ENCODE measurements around the gene CATSPER1. TPM values are rescaled to one million over a fixed set of nuclear protein-coding genes. Genes with fewer than 3 reads are reported as not detected.

Gene CATSPER1
- total RNA-seq, 4 donors from 2014 or later: 0.87 TPM; not detected in 3

- Histone ChIP-seq H3K4me3 (no peak overlapping the region), H3K36me3 (peaks cover 3 to 58% (median 13%) of the 10 kb centered on the region in 3 donors), H3K9me3 (no peaks in the 10 kb centered on the region), H3K27ac (peak overlapping the region; percentile 86 to 97 (median 94)), H3K27me3 (no peaks in the 10 kb centered on the region), H3K4me1 (peaks cover 0 to 43% (median 19%) of the 10 kb centered on the region in 4 donors)
- 56 to 63% methylated on average over 17 of the region's 17 CpGs for WGBS, 2 donors
- no peak for TF ChIP-seq POLR2A (IDR thresholded peaks at IDR 0.05)
- TF ChIP-seq CTCF (IDR thresholded peaks at IDR 0.05): peak; percentile 82 to 94 (median 87)
- peak in 1 of 2 donors; percentile 78 for DNase-seq (ENCODE audit: low spot score in 2 of 2)
Observed at GRCh38 chr11:66068154-66068821, 42.0 kb upstream of the CATSPER1 start.

GRCh38 chr11:66067640-66068039, 41.4 kb upstream of the CATSPER1 start:
- Histone ChIP-seq H3K9me3 (no peaks in the 10 kb centered on the region), H3K4me1 (peaks cover 0 to 39% (median 19%) of the 10 kb centered on the region in 4 donors), H3K4me3 (no peak overlapping the region), H3K27ac (peak overlapping the region in 1 of 4 donors; percentile 96), H3K36me3 (peaks cover 3 to 65% (median 19%) of the 10 kb centered on the region in 3 donors), H3K27me3 (no peaks in the 10 kb centered on the region)
- DNase-seq (ENCODE audit: low spot score in 2 of 2): no peak
- 95 to 98% methylated on average over 4 of the region's 4 CpGs for WGBS, 2 donors
- TF ChIP-seq POLR2A (IDR thresholded peaks at IDR 0.05) (no peak), EP300 (IDR thresholded peaks at IDR 0.05) (no peak), CTCF (IDR thresholded peaks at IDR 0.05) (no peak)

- DNase-seq (ENCODE audit: low spot score in 2 of 2): no peak
- 75 to 92% methylated on average over 3 of the region's 3 CpGs for WGBS, 2 donors
- H3K27ac ChIP-seq: peak overlapping the region in 1 of 4 donors; percentile 9
Observed at GRCh38 chr11:66066751-66067150, 40.5 kb upstream of the CATSPER1 start.

GRCh38 chr11:66064571-66064970, 38.3 kb upstream of the CATSPER1 start:
- no peak overlapping the region for H3K27ac ChIP-seq
- no peak overlapping the region for H3K4me3 ChIP-seq
- no peak for TF ChIP-seq CTCF (IDR thresholded peaks at IDR 0.05)
- no peak for TF ChIP-seq EP300 (IDR thresholded peaks at IDR 0.05)
- no peak for TF ChIP-seq POLR2A (IDR thresholded peaks at IDR 0.05)
- H3K9me3 ChIP-seq: no peaks in the 10 kb centered on the region
- no peak for DNase-seq (ENCODE audit: low spot score in 2 of 2)
- H3K27me3 ChIP-seq: no peaks in the 10 kb centered on the region
- H3K4me1 ChIP-seq: peaks cover 0 to 20% (median 9%) of the 10 kb centered on the region in 4 donors
- WGBS, 2 donors: 97 to 98% methylated on average over 1 of the region's 1 CpG
- peaks cover 5 to 96% (median 40%) of the 10 kb centered on the region in 3 donors for H3K36me3 ChIP-seq

More at GRCh38 chr11:66066751-66067150, 40.5 kb upstream of the CATSPER1 start:
- no peaks in the 10 kb centered on the region for H3K27me3 ChIP-seq
- no peak overlapping the region for H3K4me3 ChIP-seq
- no peaks in the 10 kb centered on the region for H3K9me3 ChIP-seq
- peaks cover 0 to 30% (median 18%) of the 10 kb centered on the region in 4 donors for H3K4me1 ChIP-seq
- TF ChIP-seq CTCF (IDR thresholded peaks at IDR 0.05): no peak
- TF ChIP-seq POLR2A (IDR thresholded peaks at IDR 0.05): no peak
- TF ChIP-seq EP300 (IDR thresholded peaks at IDR 0.05): no peak
- peaks cover 3 to 74% (median 22%) of the 10 kb centered on the region in 3 donors for H3K36me3 ChIP-seq

GRCh38 chr11:66063900-66064299, 37.6 kb upstream of the CATSPER1 start:
- peaks cover 8 to 100% (median 46%) of the 10 kb centered on the region in 3 donors for H3K36me3 ChIP-seq
- no peak overlapping the region for H3K27ac ChIP-seq
- no peak for DNase-seq (ENCODE audit: low spot score in 2 of 2)
- peaks cover 0 to 13% (median 3%) of the 10 kb centered on the region in 4 donors for H3K4me1 ChIP-seq
- 93 to 96% methylated on average over 2 of the region's 2 CpGs for WGBS, 2 donors
- H3K9me3 ChIP-seq: no peaks in the 10 kb centered on the region
- TF ChIP-seq POLR2A (IDR thresholded peaks at IDR 0.05) (no peak), EP300 (IDR thresholded peaks at IDR 0.05) (no peak), CTCF (IDR thresholded peaks at IDR 0.05) (no peak)
- H3K4me3 ChIP-seq: no peak overlapping the region
- H3K27me3 ChIP-seq: no peaks in the 10 kb centered on the region
